OCI-LY1 (cell line): ENCODE data around the gene MAML2.

Experiments used
- H2AFZ ChIP-seq: fragments of 200-600 bp; sonication (generic), shearing (Covaris generic); 2 replicates; pipeline ENCODE4 v1.6.0; 2014; ENCODE audit warnings: antibody characterized with exemption, mild to moderate bottlenecking, low read length
- H3F3A ChIP-seq: fragments of 200-600 bp; sonication (generic), shearing (Covaris generic); 2 replicates; pipeline ENCODE4 v1.6.0; 2014; ENCODE audit warnings: mild to moderate bottlenecking, antibody characterized with exemption, low read length, moderate library complexity; ENCODE audit not compliant: insufficient read depth
- H3K27ac ChIP-seq: fragments of 200-600 bp; sonication (generic); 2 replicates; pipeline ENCODE4 v1.5.1; 2014; ENCODE audit warnings: low read length, mixed run types, mild to moderate bottlenecking, low read depth; ENCODE audit not compliant: poor library complexity, severe bottlenecking
- H3K27me3 ChIP-seq: fragments of 200-600 bp; sonication (generic); 2 replicates; pipeline ENCODE4 v1.6.0; 2014; ENCODE audit warnings: antibody characterized with exemption, mild to moderate bottlenecking, low read length, moderate library complexity; ENCODE audit not compliant: insufficient read depth
- H3K36me3 ChIP-seq: fragments of 200-600 bp; sonication (generic); 2 replicates; pipeline ENCODE4 v1.6.1; 2014; ENCODE audit warnings: mild to moderate bottlenecking, antibody characterized with exemption, low read length, moderate library complexity, mixed read lengths; ENCODE audit not compliant: insufficient read depth
- H3K4me1 ChIP-seq: fragments of 200-600 bp; sonication (generic); 2 replicates; pipeline ENCODE4 v1.5.1; 2014; ENCODE audit warnings: mild to moderate bottlenecking, low read length, moderate library complexity; ENCODE audit not compliant: insufficient read depth, severe bottlenecking
- H3K4me2 ChIP-seq: fragments of 200-600 bp; sonication (generic), shearing (Covaris generic); 2 replicates; pipeline ENCODE4 v1.6.1; 2014; ENCODE audit warnings: low read length
- H3K4me3 ChIP-seq: fragments of 200-600 bp; sonication (generic); 2 replicates; pipeline ENCODE4 v1.5.1; 2014; ENCODE audit warnings: low read length, low read depth, mild to moderate bottlenecking, mixed read lengths; ENCODE audit not compliant: poor library complexity, severe bottlenecking
- H3K79me2 ChIP-seq: fragments of 200-600 bp; shearing (Covaris generic); 2 replicates; pipeline ENCODE4 v1.6.1; 2016; ENCODE audit warnings: mixed run types, low read length, mixed read lengths; ENCODE audit not compliant: insufficient read depth
- H3K9ac ChIP-seq: fragments of 200-600 bp; sonication (generic), shearing (Covaris generic); 2 replicates; pipeline ENCODE4 v1.6.1; 2014; ENCODE audit warnings: mild to moderate bottlenecking, low read length, mixed read lengths
- H3K9me2 ChIP-seq: fragments of 200-600 bp; sonication (generic), shearing (Covaris generic); 2 replicates; pipeline ENCODE4 v1.6.1; 2014; ENCODE audit warnings: low read depth, mild to moderate bottlenecking, low read length, mixed read lengths
- H3K9me3 ChIP-seq: fragments of 200-600 bp; shearing (Covaris generic); 2 replicates; pipeline ENCODE4 v1.6.1; 2014; ENCODE audit warnings: low read length, mixed read lengths
- H4K20me1 ChIP-seq: fragments of 200-600 bp; sonication (generic), shearing (Covaris generic); 2 replicates; pipeline ENCODE4 v1.6.0; 2016; ENCODE audit warnings: mild to moderate bottlenecking, low read length; ENCODE audit not compliant: insufficient read depth
- EZH2 ChIP-seq: fragments of 200-600 bp; sonication (generic), shearing (Covaris generic); IDR thresholded peaks from 2 replicates; pipeline ENCODE4 v1.8.0; 2017; ENCODE audit warnings: borderline replicate concordance, mixed run types, mild to moderate bottlenecking, antibody characterized with exemption, low read length, moderate library complexity, mixed read lengths
- TF ChIP-seq, protein P1 (sequence below): fragments of 200-600 bp; sonication (generic), shearing (Covaris generic); IDR thresholded peaks from 2 replicates; pipeline ENCODE4 v1.5.1; 2017; ENCODE audit warnings: mild to moderate bottlenecking, antibody characterized with exemption, low read length, moderate library complexity, mixed read lengths

MAML2 gene

DNA sequence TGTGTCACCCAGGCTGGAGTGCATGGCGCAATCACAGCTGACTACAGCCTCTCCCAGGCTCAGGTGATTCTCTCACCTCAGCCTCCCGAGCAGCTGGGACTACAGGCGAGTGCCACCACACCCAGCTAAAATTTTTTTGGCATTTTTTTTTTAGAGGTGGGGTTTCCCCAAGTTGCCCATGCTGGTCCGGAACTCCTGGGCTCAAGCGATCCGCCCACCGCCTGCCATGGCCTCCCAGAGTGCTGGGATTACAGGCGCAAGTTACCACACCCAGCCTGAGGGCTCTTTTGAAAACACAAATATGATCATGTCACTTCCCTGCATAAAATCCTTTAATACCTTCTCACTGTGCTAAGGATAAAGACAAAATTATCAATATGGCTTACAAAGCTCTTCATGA is 88.1 kb downstream of the MAML2 start:
- peaks cover 56% of the 10 kb centered on the region for H3K4me1 ChIP-seq
- H3K27me3 ChIP-seq: no peaks in the 10 kb centered on the region

DNA sequence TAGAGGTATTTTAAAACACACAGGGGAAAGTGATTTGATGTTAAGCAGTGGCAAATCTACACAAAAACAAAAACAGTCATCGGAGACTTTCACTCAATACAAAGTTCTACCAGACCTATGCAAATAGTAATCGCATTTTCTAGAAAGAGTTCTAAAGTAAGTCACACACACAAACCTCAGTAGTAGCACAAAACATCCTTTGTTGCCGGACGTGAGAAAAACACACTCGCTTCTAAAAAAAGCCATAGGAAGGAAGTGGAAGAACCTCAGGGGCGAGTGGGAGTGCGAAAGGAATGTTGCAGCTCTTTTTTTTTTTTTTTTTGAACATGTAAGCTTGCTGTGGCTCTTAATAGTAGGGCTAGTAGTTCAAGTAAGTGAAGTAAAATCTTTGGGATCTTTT is 88.9 kb downstream of the MAML2 start:
- TF ChIP-seq, protein P1, sequence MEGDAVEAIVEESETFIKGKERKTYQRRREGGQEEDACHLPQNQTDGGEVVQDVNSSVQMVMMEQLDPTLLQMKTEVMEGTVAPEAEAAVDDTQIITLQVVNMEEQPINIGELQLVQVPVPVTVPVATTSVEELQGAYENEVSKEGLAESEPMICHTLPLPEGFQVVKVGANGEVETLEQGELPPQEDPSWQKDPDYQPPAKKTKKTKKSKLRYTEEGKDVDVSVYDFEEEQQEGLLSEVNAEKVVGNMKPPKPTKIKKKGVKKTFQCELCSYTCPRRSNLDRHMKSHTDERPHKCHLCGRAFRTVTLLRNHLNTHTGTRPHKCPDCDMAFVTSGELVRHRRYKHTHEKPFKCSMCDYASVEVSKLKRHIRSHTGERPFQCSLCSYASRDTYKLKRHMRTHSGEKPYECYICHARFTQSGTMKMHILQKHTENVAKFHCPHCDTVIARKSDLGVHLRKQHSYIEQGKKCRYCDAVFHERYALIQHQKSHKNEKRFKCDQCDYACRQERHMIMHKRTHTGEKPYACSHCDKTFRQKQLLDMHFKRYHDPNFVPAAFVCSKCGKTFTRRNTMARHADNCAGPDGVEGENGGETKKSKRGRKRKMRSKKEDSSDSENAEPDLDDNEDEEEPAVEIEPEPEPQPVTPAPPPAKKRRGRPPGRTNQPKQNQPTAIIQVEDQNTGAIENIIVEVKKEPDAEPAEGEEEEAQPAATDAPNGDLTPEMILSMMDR: no peak
- no peak for TF ChIP-seq EZH2
- Histone ChIP-seq H3K4me1 (peaks cover 49% of the 10 kb centered on the region), H3K4me3 (no peak overlapping the region), H3K79me2 (no peaks in the 10 kb centered on the region), H3K4me2 (peak overlapping the region; percentile 26; the same call in 1 of the 2 replicates), H3K27me3 (no peaks in the 10 kb centered on the region), H3K9me3 (no peaks in the 10 kb centered on the region), H4K20me1 (no peaks in the 10 kb centered on the region), H2AFZ (no peak overlapping the region), H3K36me3 (no peaks in the 10 kb centered on the region), H3K9ac (no peak overlapping the region), H3F3A (no peaks in the 10 kb centered on the region), H3K27ac (no peak overlapping the region), H3K9me2 (no peaks in the 10 kb centered on the region)

More for the DNA sequence above, 88.1 kb downstream of the MAML2 start:
- no peaks in the 10 kb centered on the region for H3K79me2 ChIP-seq
- H4K20me1 ChIP-seq: no peaks in the 10 kb centered on the region
- no peaks in the 10 kb centered on the region for H3K9me2 ChIP-seq
- no peak overlapping the region for H3K4me2 ChIP-seq
- H2AFZ ChIP-seq: no peak overlapping the region
- H3K36me3 ChIP-seq: no peaks in the 10 kb centered on the region
- H3K9ac ChIP-seq: no peak overlapping the region
- H3K9me3 ChIP-seq: no peaks in the 10 kb centered on the region
- no peak for TF ChIP-seq EZH2
- TF ChIP-seq, protein P1: no peak
- no peak overlapping the region for H3K4me3 ChIP-seq
- H3K27ac ChIP-seq: no peak overlapping the region
- H3F3A ChIP-seq: no peaks in the 10 kb centered on the region; the same call in 1 of the 2 replicates

DNA sequence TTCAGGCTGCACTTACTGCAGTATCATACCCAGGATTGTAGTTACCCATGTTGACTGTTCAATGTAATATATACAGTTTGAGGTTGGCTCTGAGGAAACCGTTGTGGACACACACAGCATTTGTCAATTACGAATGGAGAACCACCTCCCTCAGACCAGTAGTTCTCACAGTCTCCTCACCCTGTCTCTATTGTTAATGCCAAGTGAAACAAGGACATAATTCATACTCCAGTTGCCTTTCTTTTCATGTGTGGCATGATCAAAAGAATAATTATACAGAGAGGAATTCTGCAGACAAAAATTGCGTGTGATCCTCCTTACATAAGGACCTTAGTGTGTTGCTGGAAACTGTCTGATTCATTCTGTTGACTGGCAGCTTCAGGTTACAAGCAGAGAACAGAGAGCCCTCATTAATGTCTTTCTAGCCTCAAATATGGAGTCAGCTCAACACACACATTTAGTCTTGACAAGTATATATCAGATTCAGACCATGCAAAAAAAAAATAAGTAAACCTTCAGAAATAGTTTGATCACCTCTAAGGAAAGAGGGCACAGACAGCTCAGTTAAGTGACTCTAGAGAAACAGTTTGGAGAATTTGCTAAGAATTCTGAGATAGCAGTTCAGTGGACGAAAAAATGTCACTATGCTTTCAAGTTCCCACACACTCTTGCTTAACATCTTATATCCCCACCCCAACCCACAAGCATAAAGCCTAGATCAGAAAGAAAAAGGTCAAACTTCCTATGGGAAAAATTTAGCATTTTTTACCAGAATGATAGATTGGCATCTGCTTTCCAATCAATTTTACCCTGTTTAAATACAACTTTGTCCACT is 96.1 kb downstream of the MAML2 start:
- H3K4me1 ChIP-seq: peaks cover 38% of the 10 kb centered on the region
- TF ChIP-seq, protein P1: no peak
- no peak for TF ChIP-seq EZH2
- H3K4me2 ChIP-seq: peak overlapping the region; percentile 1; the same call in 1 of the 2 replicates
- H3K9me2 ChIP-seq: no peaks in the 10 kb centered on the region
- no peak overlapping the region for H3K4me3 ChIP-seq
- no peaks in the 10 kb centered on the region for H3K27me3 ChIP-seq
- no peaks in the 10 kb centered on the region for H3K36me3 ChIP-seq
- no peaks in the 10 kb centered on the region for H3K79me2 ChIP-seq
- no peaks in the 10 kb centered on the region for H3F3A ChIP-seq
- H3K9me3 ChIP-seq: no peaks in the 10 kb centered on the region
- peak overlapping the region; percentile 27 for H3K27ac ChIP-seq
- no peaks in the 10 kb centered on the region for H4K20me1 ChIP-seq
- 0 out of 2 replicates have a peak overlapping the region, but pooled peaks have one; percentile 15 for H2AFZ ChIP-seq
- H3K9ac ChIP-seq: no peak overlapping the region
